Activated T-helper 9 cell treated with anti-CD3 and anti-CD28 coated beads, Interleukin-2, amount 50 U/mL, for 16 hours (primary cell): Measurements from ENCODE around the gene VAV2.

ENCODE experiments used
- DNase-seq: peaks from one replicate; pipeline ENCODE4 v3.0.0-alpha.2; 2020; ENCODE audit warnings: low read depth

The VAV2 gene

GRCh38 chr9:133979921-133980863 lies 11.9 kb downstream of the VAV2 start:
- no peak for DNase-seq

GRCh38 chr9:133979273-133979920 lies 12.7 kb downstream of the VAV2 start:
- DNase-seq, result no peak

DNA sequence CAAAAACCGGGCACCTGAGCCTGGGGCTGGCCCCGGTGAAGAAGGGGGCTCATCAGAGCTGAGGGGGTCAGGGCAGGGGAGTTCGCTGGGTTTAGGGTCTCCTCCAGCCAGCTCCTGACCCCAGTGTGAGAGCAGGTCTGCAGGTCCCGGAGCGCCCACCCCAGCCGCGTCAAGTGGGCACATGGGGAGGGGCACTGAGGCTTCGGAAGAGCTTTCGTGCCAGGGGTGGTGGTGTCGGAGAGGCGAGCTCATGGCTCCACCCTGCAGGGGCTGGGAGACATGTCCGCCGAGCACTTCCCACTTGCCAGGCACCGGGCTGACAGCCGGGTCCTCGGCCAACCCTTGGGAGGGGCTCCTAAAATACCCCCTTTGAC lies 13.2 kb downstream of the VAV2 start:
- no peak for DNase-seq

GRCh38 chr9:133978226-133978898 lies 13.8 kb downstream of the VAV2 start:
- no peak for DNase-seq

GRCh38 chr9:133977421-133978201 lies 14.5 kb downstream of the VAV2 start:
- no peak for DNase-seq

DNA sequence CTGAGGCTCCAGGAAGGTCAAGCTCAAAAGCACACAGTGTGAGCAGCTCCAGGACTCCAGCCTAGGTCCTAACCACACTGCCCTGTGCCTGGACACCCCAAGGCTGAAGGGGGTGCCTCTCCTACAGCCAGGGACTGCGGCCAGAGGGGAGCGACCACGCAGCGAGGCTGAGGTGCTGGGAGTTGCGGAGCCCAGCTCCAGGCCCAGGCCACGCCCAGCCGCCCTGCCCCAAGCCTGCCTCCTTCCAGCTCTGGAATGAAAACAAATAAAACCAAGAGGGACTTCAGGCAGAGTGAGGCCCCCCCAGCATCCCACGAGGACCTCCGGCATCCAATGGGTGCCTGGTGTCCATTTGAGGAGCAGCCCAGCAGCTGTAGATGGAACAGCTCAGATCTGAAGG lies 15.2 kb downstream of the VAV2 start:
- no peak for DNase-seq

GRCh38 chr9:133976191-133976861 lies 15.8 kb downstream of the VAV2 start:
- no peak for DNase-seq

DNA sequence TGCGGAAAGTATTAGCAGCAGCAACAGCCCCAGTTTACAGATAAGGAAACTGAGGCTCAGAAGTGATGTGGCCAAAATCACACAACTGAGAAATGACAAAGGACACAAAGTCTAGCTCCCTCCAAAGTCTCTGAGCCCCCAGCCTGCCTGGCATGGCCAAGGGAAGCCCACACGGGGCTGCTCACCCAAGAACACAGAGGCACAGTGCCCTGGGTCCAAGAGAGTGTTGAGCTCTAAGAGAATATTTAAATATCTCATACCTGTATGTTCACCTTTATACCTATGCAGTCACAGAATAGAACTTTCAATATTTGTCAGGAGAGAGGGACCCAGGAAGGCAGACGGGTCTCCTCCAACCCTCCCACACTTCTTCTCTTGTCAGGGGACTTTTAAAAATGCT lies 16.6 kb downstream of the VAV2 start:
- no peak for DNase-seq

DNA sequence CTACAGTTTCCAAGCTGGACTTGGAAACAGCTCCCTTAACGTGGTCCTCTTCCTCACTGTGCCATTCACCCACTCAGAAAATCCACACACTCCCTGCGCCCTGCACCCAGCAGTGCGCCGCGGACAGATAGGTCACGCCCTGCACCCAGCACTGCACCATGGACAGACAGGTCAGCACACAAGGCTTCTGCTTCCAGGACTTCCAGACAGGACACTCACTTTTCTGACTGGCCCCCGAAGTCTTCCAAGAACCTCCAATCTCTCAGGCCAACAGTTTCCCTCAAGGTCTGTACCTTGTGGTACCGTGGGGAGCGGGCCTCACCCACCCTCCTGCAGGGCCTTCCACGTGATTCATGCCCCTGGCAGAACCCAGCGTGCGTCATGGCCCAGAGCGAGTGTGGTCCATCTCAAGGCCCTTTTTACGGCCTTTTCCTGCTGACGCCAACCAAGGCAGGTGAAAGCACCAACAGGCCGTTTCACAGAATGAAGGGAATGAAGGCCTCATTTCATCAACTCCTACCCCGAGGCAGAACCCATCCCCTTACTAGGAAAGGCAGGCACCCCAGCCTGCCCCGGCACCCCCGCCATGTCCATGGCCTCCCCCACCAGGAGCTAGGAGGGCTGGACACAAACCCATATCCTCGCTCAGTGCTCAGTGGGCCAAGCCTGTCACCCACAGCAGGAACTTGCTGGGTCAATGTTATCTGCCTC lies 17.3 kb downstream of the VAV2 start:
- DNase-seq, result no peak

GRCh38 chr9:133973791-133974630 lies 18.1 kb downstream of the VAV2 start:
- DNase-seq, result no peak

DNA sequence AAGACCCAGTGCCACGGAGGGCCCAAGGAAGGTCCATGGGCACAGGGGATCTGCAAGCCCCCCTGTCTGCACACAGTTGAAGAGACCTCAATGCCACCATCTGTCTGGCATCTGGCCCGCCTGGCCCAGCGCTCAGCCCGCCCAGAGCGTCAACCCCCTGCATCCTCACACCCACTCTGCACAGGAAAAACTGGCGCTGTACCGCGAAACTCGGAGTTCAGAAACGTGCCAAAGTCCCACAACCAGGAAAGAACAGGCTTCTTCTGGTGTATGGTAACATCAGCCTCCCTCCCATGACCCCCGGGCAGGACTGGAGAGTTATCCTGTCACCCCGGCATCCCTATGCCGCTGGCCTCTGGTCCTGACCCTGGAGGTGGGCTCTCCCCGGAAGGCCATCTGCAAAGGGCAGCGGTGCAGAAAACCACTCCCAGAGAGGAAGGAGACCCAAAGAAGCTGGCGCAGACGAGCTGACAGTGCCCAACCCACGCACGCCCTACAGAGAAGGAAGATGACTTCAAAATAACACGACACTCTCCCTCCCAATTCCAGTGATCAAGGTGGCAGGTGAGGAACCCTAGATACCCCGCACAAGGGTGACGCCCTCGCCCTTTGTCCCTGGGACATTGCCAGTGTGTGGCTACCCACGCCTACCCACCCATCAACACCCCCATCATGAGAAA lies 18.9 kb downstream of the VAV2 start:
- DNase-seq, result no peak

- DNase-seq, result no peak
These were observed 19.9 kb downstream of the VAV2 start for GRCh38 chr9:133971981-133972941.

DNA sequence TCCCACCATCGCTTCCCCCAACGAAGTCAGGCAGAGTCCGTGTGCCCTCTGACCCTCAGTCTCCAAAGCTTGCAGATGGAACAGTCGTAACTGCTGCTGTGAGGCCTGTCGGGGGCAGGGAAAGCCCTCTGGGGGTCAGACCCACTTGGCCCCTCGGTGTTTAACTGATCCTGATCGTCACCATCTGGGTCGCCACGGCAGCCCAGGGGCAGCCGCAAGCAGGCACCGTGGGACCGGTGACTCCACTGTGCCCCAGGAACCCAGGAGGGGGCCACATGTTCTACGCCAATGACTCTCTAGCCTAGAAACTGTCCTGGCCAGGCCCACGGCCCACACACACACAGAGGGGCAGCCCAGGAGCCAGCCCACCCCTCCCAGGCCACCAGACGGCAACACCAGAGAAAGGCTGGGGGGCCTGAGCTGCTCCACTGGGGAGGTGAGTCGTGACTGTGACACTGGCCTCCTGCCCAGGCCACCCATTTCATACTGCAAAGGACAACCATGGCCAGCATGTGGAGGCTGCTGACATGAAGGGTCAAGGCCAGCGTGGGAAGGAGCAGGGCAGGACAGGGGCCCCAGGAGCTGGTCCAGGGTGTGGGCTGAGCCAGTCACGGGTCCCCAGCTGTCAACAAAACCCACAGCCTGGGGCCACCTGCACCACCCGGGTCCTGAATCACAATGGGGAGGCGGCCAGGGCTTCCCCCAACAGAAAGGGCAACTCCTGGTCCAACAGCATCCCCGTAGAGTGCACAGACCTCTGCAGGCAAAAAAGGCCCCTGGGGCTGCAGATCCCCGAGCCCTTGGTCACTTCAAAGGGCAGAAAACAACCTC lies 20.8 kb downstream of the VAV2 start:
- no peak for DNase-seq

GRCh38 chr9:133970581-133971058 lies 21.5 kb downstream of the VAV2 start:
- no peak for DNase-seq

GRCh38 chr9:133969681-133970580 lies 22.2 kb downstream of the VAV2 start:
- no peak for DNase-seq
